Measurements from ENCODE around the gene MAP4K4.

The MAP4K4 gene

DNA sequence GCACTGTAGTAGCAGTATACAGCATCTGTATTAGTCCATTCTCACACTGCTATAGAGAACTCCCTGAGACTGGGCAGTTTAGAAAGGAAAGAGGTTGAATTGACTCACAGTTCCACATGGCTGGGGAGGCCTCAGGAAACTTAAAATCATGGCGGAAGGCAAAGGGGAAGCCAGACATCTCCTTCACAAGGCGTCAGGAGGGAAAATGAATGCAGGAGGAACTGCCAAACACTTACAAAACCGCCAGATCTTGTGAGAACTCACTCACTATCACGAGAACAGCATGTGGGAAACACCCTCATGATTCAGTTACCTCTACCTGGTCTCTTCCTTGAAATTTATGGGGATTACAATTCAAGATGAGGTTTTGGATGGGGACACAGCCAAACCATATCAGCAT, 25.4 kb downstream of the MAP4K4 start:
- no peak for DNase-seq

DNA sequence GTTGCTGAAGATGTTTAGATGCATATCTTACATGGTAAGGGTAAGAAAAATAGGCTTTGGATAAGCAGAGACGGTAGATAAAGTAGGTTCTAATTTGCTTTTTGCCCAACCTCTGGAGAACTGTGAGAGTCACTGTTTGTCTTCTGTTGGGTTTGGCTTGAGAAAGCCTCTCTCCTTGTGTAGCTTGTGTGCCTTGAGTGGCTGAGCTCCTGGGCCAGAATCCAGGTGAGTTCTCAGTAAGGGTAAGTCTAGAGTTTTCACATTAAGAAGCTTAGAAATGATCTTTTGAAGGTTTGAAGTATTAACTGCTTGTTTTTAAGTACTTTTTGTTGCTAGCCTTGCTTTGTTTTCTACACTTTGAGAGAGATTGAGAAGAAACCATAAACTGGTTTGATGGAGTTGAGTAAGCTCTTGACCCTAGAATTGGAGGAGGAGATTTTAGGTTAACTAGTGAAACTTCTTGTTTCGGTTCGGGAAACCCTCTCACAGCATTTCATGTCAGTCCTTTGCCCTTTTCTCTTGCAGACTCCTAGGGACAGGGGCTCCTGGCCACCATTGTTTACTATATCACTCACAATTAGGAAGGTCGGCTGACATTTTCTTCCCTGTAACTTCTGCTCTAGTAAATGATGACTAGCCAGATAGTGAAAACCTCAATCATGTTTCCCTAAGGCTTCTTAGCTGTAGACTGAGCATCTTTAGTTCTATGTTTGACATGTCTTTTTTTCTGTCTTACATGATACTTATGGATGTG, 26.0 kb downstream of the MAP4K4 start:
- no peak for DNase-seq

DNA sequence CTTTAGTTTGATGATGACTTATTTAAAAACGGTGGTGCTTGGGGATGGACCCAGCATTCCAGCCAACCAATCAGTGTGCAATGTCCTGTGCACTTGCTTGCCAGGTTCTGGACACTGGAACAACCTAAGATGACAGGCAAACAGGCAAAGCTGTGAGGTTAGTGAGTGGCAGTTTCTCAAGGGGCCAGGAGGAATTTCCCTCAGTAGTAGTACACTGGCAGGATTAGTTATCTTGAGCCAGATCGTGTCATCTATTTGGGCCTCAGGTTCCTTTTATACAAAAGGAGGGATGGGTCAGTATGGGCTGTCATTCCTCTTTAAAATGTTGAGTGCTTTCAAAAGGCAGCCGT, 26.6 kb downstream of the MAP4K4 start:
- DNase-seq, result no peak

DNA sequence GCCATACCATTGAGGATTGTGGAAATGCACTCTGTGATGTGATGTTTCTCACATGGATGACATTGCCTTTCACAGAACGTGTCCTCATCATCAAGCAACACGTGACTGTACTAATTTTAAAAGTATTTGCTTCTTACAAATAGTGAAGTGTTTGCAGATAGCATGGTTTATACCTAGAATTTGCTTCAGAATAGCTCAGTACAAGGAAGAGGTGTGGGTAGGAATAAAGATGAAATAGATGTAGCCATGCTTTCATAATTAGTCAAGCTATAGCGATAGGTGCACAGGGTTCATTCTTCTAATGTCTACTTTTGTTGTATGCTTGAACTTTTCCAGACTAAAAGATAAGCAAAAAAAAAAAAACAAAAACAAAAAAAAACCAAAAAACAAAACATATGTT, 27.5 kb downstream of the MAP4K4 start:
- DNase-seq, result no peak

DNA sequence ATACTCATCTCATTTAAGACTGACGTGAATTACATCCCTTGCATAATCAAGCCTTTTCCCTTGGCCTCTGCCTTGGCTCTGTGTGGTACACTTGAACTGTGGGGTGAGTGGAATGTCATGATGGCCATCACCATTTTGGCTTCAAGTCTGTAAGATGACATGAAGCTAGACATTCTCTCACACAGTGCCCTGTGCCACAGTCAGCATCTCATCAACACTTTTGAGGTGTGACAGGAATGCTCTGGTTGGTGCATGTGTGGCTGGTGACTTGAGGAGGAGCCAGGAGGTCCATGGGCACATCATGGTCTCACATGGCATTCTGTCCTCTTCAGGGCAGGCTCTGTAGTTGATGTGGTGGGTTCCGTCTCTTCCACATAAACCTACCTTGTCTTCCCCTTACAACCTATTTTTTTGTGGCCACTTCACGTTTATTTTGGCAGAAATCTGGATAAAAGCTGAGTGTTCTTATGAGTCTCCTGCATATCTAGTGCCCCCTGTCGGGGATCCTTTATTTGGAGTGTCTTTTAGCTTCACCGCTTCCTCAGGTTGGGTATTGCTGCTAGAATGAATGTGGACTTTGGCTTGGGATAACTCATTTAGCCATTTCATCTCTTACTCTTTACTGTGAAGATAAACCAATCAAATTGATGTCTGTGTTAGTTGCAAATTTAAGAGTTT, 28.1 kb downstream of the MAP4K4 start:
- DNase-seq, result no peak

DNA sequence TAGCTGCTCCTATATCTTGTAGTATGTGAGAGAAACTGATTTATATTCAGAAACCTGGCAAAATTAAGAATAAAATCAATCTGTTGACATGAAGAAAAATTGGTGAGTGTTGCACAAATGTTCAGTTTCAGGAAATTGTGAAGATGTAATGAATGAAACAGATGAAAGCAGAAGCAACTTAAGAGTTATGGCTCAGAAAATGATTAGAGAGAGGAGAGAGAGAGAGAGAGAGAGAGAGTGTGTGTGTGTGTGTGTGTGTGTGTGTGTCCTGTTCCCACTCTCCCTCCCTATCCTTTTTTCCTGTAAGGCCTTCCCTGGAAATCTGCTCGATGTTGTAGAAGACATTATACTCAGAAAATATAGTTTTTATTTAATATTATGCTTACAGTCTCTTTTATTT, 31.4 kb downstream of the MAP4K4 start:
- DNase-seq, result no peak

DNA sequence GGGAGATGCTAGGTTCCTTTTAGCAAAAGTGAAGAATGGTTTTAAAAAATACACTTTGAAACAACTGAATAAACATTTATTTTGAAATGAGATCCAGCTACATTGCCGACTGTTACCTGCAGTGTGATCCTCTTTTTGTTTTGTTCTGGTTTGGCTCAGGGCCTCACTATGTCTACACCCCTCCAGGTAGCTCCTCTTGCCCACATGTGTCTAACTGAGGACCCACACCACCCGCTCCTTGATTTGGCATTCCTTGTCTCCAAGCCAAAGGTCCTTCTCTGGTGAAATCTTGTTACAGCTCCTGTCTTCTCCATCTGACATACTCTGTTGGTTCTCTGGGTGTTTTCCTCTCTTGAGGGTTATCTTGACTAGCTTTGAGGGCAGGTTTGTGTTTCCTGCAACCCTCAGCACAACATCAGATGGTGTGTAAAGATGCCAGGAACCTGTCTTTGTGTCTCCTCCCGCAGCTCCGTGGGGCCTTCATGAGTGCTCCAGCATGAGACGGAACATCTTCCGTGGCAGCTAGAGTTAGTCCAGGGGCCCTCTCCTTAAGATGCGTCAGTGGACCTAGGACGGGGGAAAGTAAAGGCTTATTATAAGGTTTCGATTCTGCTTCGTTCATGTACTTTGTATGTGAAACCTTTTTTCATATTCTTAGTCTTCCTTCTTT, 32.1 kb downstream of the MAP4K4 start:
- no peak for DNase-seq

DNA sequence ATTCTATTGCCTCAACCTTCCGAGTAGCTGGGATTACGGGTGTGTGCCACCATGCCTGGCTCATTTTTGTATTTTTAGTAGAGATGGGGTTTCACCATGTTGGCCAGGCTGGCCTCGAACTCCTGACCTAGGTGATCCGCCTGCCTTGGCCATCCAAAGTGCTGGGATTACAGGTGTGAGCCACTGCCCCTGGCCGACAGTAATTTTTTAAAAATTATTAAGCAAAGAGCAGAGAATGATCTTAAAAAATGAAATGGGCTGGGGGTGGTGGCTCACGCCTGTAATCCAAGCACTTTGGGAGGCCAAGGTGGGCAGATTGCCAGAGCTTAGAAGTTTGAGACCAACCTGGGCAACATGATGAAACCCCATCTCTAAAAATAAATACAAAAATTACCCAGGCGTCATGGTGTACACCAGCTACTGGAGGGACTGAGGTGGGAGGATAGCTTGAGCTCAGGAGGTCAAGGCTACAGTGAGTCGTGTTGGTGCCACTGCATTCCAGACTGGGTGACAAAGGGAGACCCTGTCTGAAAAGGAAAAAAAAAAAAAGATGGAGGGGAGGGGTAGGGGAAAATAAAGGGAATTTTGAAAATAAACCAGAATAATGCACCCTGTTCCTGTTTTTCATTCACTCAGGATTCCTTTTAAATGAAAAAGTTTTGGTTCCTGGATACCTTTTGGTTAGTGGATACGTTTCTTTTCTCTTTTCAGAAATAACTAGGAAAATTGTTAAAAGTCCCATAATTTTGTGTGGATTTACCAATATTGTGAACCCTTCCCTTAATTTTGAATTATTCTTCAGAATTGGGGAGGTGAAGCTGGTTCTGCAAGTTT, 33.9 kb downstream of the MAP4K4 start:
- no peak for DNase-seq

DNA sequence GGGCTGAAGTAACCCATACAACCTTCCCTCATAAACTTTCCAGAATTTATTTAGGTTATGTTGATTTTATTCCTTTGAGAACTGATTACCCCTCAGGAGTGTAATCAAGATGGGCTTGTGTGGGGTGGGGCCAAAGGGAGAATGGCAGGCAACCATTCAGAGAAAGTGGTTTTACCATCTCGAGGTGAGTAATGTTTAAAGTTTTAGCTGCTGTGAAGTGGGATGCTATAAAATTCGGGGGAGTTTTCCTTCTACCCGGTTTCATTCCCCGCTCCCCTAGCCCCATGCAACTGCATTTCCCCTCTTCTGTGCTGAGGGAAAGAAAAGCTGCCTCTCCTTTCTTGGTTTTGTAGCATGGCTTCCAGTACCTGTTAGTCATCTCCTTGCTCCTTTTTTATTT, 34.7 kb downstream of the MAP4K4 start:
- no peak for DNase-seq

DNA sequence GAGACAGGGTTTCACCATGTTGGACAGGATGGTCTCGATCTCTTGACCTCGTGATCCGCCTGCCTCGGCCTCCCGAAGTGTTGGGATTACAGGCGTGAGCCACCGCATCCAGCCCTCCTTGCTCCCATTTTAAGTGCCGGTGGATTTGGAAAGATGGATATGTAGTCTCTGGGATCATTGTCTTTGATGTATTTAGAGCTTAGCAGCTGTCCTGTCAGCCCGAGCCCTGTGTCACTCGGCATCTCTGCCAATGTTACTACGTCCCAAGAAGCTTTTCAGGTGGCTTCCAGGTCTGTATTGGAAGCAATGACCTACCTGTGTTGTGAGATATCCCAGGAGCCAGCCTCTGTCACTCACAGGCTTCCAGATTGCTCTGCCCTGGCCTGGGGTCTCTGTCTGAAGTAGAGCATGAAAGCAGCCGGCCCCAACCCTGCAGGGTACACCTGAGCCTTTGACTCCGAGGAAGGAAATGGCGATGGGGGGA, 35.3 kb downstream of the MAP4K4 start:
- no peak for DNase-seq

DNA sequence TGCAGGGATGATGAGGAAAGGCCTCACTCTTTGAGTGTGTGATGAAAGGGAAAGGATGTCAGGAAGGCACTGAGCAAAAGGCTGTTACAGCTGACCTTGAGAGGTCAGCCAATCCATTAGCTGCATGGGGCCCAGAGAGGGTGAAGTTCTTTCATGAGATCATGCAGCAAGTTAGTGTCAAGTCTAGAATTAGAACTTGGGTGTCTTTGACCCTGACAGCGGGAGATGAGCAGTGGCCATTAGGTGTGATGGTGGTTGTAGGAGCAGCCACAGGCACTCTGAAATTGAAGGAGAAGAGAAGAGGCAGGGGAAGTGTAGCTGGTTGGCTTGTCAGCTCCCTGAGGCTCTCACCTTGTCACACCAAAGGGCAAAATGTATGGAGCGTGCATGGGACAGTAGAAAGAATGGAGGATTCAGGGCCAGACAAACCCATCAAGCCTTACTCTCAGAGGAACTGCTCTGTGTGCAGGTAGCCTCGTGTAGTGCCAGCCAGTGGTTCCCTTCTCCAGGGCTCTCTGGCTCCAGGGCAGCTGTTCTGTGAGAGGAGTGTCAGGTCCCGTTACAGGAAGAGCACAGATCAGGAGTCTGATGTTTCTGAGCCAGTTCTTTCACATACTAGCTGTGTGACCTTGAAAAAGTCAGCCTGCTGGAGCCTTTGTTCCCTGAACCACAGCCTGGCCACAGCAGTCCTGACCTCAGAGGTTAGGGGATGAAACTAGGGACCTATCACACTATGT, 35.9 kb downstream of the MAP4K4 start:
- no peak for DNase-seq

DNA sequence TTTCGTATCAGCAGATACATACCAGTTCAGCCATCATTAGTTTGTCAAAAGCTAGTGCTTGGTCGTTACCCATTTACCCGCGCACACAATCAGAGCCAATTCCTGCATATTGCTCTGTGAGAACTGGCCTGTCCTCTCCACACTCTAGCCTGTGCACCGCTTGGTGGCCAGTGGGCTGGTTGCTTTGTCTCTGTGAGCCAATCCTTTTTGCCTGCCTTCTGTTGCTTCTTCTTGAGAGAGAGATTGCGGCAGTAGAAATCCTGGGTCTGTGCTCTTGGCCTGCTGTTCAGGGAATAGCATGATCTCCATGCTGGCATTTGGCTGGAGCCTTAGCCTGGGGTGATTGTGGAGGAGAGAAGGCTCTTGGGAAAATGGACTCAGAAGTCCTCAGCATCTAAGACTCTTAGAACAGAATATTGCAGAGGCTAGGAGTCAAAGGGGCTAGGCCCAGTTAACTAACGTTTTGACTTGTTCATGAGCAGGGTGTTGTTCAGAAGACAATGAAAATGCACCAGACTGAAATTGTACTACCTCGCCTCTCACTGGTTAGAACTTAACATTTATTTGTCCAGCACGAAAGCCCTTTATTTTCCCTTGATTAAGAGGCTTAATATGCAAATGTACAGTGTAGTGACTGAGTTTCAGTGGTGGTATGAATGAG, 37.1 kb downstream of the MAP4K4 start:
- peak in 9 of 51 donors; percentile 9 to 40 (median 32) for DNase-seq

DNA sequence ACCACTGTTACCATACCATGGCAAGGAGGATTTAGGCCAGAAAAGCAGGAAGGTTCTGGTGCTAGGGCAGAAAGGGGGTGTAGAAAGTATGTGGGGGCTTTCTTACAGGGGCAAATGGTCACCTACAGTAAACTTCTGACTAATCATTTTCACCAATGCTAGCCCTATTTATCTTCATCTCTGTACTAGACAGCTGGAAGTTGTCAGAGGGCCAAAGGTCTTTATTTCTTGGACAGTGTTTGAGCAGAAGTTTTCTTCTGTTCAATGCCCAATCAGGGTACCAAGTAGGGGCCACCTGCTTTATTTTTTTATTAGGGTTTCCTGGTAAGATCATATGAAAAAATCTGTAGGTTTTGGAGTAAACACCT, 37.6 kb downstream of the MAP4K4 start:
- DNase-seq, result no peak

DNA sequence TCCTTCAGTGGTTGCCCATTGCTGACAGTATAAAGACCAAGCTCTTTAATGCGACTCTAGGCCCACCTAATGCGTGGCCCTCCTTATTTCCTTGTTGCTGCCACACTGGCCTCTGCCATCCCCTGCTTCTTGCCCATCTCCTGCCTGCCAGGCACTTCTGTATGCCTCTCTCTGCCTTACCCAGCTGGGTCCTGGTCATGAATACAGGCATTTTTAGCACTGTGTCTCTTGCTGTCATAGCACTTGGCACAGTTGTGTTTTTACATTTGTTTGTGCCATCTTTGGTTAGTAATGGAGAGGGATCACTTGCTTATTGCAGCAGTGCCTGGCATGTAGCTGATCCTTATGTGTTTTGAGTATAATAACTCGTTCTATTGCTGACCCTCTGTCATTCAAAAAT, 38.7 kb downstream of the MAP4K4 start:
- peak in 34 of 51 donors; percentile 17 to 80 (median 41) for DNase-seq

DNA sequence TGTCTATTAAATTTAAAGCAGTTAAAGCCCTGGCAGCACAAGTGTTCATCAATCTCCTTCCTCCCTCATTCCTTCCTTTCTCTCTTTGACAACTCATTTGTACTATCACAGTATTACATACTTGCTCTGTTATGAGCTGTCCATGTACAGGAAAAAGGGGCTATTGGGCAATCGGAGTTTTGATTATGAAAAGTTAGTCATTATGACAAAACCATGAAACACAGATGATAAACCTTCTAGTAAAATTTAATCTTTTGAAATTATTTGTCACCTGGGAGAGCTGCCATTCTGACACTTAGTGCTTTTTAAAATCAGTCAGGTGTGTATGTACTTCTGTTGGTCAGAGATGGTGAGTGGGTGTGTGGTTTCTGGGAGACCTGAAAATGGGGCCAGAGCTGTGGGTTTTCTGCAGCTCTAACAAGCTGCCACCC, 39.4 kb downstream of the MAP4K4 start:
- DNase-seq, result no peak

DNA sequence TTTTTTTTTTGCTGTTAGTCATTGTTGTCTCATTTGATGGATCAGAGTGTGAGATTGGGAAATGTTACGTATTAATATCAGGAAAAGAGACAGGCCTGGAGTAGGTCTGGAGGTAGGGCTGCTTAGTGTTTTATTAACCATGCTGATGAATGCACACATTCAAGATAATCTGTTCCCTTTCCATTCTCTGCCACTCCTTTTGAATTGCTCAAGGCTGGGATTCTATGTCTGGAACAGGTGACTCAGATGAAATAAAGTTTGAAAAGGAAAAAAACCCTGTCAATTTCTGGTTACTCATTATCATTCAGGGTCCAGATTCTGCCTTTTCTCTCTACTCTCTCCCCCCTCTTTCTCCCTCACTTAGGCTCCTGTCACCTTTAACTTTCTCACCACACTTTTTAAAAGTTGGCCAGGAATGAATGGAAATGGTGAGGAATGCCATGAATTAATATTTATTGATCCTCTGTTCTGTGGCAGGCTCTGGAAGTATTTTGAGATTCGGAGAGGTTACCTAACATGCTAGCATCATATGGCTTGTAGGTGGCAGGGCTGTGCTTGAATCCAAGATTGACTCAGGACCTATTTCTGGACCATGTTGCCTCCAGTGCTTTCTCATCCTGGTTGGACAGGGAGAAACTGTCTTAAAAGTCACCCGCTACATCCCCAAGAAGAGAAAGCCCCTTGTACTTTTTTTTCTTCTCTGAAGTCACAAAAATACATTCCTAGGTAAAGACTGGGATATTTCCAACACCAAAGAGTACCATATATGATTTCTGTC, 40.2 kb downstream of the MAP4K4 start:
- DNase-seq, result no peak

DNA sequence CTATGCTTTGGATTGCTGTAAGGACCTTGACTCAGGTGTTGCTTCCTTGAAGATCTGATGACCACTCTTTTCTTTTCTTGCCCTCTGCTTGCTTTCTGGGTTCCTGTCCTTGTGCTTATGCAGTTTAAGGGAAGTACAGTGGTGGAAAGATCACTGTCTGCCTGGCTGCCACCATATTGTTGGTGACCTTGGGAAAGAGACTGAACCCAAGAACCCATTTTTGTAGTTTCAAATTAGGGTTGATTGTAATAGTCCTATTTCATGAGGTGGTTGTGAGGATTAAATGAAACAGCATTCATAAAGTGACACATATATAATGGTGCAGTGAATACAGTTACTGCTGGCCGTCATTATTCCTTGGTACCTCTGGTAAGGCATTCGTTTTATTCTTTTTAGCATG, 41.1 kb downstream of the MAP4K4 start:
- no peak for DNase-seq

DNA sequence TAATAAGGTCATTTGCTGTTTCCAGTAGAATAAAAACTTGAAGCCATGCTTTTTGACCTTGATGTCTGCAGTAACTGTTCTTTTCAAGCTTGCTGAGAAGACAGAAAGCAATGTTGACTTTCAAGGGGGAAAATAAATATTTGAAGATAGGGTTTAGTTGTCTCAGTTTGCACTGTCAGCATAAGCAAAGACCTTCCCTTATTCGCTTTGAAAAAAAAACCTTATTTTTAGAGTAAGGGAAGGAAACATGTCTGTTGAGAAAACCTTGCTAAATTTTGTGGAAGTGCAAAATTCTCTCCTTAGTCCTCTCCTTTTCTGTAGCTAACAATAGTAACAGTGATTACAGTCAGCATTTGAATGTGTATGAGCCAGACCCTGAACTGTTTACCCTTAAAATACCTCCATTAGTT, 43.1 kb downstream of the MAP4K4 start:
- DNase-seq, result no peak

DNA sequence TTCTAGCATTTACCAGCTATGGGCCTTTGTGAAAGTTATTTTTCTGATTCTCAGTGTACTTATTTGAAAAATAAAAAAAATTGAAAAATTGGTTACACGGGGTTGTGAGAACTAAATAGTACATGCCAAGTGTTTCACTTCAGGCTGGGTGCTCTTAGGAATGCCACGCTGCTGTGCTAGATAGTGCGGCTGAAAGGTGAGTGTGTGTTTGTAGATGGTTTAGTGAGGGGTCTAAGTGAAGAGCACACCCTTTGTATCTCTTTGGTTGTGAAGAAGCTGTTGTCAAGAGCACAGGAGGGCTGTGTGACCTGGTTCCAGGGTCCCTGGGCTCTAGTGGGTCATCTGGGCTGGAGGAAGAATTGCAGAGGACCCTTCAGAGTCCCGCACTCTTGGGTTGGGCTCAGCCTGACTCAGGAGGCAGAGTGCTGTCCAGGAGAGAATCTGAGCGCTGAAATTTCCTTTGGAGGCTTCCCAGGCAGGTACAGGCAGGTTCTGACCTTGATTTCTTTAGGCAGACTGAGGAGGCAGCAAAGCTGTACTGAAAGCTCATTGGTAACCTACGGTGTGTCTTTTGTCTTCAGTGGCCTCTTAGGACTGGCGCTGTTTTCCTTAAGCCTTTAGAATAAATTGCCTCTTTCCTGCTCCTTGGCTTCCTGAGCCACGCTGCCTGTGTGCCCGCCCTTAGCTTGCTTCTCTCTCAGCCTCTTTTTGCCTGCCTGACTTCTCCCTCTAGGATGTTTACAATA, 44.4 kb downstream of the MAP4K4 start:
- DNase-seq, result peak in 4 of 51 donors; percentile 21 to 39 (median 30)
